GM08714 (cell line): Measurements from ENCODE around the gene DOLPP1.

Experiments
- H3K4me3 ChIP-seq: fragments of 200-500 bp; sonication (Bioruptor generic); 2 replicates; pipeline ENCODE4 v1.5.1; 2014; ENCODE audit warnings: mild to moderate bottlenecking, low read length, inconsistent platforms
- ZNF274 ChIP-seq: IDR thresholded peaks from 2 replicates; pipeline ENCODE4 v1.6.1; 2012; ENCODE audit warnings: mild to moderate bottlenecking, low read depth, low read length

DOLPP1 gene

GRCh38 chr9:129139993-129140396 is 59.1 kb downstream of the DOLPP1 start:
- TF ChIP-seq ZNF274 = no peak
- H3K4me3 ChIP-seq = peak overlapping the region; percentile 37; the same call in 1 of the 2 replicates
